ENCODE data around the gene WFIKKN1.

The WFIKKN1 gene

DNA sequence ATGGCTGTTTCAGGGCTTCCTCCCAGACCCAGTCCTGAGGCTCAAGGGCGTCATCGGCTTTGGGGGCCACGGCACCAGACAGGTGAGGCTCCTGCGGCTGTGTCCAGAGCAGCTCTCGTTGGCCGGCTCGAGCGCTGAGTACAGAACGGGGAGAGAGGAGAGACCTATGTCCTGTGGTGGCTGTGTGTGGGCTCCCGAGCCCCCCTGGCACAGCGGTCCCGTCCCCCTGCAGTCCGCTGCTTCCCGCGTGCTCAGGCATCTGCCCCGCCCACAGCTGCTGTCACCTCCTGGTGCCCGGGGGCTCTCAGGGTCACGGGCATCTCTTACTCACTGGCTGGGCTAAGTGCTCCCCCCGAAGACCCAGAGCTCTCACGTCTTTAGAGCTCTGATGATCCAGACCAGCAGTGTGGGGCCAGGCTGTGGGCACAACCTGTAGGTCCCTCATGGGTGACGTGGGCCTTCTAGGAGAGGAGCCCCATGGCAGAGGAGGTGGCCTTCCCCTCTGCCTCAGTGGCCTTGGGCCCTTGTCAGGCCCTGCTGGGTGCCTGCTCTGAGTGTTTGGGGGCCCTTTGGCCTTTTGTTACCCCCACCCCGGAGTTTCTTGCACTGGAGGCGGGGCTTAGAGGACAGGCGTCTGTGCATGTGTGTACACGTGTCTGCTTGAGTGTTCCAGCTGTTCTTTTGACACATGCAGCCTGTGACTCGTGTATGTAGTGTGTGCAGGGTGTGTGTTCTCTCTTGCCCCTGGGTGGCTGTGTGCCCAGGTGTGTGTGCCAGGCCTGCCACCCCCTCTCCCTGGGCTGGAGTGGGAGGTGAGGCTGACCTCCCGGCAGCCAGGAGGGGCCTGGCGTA lies 21.9 kb downstream of the WFIKKN1 start:
- DNase-seq = no peak

- no peak for DNase-seq
These were observed 23.2 kb downstream of the WFIKKN1 start for GRCh38 chr16:654034-654433.

GRCh38 chr16:657487-657886 lies 26.7 kb downstream of the WFIKKN1 start:
- DNase-seq = no peak

- DNase-seq = no peak
These were observed 28.1 kb downstream of the WFIKKN1 start for GRCh38 chr16:658679-659571.

DNA sequence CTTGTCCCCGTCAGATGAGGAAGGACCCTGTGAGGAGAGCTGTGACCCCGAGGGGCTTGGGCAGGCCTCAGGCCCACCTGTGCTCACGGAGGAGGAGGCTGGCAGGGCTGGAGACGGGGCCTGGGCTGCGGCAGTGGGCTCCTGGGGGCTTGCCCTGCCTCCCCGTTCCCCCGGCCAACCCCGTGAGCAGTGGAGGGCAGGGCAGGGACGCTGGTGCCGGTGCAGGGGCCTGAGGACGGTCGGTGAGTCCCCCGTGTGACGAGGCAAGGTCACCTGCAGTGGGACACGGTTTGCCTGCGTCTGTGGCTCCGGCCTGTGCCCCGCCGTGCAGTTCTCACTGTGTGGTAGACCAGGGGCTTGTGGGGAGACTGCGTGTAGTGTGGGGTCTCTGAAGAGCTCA lies 28.8 kb downstream of the WFIKKN1 start:
- no peak for DNase-seq

DNA sequence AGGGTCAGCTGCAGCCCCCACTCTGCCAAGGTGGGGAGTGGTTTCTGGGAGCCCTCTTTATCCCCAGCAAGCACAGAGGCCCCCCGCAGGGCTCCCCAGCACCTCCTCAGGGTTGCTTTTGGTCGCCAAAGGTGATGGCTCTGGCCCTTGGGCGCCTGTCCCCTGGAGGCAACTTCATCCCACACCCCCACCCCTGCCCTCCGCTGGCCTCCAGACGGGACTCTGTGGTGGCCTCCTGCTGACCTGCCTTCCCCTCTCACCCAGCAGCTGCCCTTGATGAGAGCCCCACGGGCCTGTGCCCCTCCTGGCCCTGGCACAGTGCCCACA lies 29.3 kb downstream of the WFIKKN1 start:
- DNase-seq = no peak

DNA sequence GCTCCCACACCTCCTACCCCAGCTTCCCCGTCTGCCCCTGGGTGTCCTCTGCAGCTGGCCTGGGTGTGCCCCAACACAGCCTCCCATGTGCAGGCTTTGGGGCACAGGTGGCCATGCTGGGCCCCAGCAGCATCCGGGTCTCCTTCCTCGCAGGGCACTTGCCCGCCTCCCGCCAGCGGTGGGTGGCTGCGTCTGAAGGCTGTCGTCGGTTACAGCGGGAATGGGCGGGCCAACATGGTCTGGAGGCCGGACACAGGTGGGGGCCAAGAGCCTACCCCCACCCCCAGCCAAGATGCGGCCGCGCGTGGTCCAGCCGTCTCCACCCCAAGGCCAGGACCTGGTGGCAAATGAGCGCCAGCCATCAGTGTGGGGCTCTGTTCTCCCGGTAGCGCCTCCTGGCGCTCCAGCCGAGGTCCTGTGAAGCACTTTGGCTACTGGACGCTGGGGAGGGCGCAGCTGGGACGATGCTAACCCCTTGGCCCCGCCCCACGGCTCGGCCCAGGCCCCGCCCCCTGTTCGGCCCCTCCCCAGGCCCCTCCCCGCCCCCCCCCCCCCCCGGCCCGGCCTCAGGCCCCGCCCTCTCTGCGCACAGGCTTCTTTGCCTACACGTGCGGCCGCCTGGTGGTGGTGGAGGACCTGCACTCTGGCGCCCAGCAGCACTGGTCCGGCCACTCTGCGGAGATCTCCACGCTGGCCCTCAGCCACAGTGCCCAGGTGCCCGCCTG lies 29.8 kb downstream of the WFIKKN1 start:
- peak; percentile 61 for DNase-seq

DNA sequence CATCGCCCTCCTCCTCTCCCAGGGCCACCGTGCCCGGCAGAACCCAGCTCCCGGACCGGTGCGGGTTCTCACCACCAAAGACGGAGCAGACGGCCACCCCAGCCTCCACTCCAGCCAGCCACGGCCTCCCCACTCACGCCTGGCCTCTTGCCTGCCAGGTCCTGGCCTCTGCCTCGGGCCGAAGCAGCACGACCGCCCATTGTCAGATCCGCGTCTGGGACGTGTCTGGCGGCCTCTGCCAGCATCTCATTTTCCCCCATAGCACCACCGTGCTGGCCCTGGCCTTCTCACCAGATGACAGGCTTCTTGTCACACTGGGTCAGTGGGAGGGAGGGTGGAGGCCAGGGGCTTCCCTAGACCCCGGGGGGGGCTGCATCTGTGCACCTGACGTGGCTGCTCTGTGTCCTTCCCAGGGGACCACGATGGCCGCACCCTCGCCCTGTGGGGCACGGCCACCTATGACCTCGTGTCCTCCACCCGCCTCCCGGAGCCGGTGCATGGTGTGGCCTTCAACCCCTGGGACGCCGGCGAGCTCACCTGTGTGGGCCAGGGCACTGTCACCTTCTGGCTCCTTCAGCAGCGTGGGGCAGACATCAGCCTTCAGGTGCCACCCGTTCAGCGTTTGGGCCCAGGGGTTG lies 30.5 kb downstream of the WFIKKN1 start:
- DNase-seq = peak; percentile 50

GRCh38 chr16:662095-662494 lies 31.3 kb downstream of the WFIKKN1 start:
- no peak for DNase-seq

DNA sequence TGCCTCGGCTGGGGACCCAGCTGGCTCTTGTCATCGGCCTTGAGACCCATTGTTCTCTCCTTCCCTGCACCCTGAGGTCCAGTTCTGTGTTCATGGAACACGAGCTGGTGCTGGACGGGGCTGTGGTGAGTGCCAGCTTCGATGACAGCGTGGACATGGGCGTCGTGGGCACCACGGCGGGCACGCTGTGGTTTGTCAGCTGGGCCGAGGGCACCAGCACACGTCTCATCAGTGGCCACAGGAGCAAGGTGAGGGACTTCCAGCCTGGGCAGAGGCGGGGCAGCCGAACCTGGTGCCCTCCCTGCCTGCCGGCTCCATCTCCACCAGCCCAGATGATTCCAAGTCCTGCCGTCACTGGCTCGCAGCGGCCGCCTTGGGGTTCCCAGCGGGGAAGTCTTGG lies 31.8 kb downstream of the WFIKKN1 start:
- no peak for DNase-seq

DNA sequence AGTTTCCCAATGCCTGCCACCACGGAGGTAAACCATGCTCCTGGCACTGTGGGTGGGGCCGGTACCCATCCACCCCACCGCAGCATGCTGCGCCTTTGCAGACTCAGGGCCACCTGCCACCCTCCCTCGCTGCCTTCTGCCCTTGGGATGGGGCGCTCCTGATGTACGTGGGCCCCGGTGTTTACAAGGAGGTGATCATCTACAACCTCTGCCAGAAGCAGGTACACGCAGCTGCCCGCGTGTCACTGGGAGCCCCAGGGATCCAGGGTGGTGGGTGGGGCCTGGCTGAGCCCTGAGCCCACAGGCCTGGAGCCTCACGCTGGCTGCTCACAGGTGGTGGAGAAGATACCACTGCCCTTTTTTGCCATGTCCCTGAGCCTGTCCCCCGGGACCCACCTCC lies 35.8 kb downstream of the WFIKKN1 start:
- no peak for DNase-seq

GRCh38 chr16:667113-667779 lies 36.5 kb downstream of the WFIKKN1 start:
- DNase-seq = no peak

- peak; percentile 74 for DNase-seq
These were observed 37.2 kb downstream of the WFIKKN1 start, which contains the start of gene RHOT2 for GRCh38 chr16:667780-668518. Gene RHOT2 (plus strand): TSS chr16:668132. CDS start chr16:668200, 68 bp downstream.

- no peak for DNase-seq
These were observed 37.9 kb downstream of the WFIKKN1 start for GRCh38 chr16:668519-669171.

- DNase-seq = no peak
These were observed 38.9 kb downstream of the WFIKKN1 start for GRCh38 chr16:669666-670065.

- DNase-seq = no peak
These were observed 39.9 kb downstream of the WFIKKN1 start for GRCh38 chr16:670485-671352.

DNA sequence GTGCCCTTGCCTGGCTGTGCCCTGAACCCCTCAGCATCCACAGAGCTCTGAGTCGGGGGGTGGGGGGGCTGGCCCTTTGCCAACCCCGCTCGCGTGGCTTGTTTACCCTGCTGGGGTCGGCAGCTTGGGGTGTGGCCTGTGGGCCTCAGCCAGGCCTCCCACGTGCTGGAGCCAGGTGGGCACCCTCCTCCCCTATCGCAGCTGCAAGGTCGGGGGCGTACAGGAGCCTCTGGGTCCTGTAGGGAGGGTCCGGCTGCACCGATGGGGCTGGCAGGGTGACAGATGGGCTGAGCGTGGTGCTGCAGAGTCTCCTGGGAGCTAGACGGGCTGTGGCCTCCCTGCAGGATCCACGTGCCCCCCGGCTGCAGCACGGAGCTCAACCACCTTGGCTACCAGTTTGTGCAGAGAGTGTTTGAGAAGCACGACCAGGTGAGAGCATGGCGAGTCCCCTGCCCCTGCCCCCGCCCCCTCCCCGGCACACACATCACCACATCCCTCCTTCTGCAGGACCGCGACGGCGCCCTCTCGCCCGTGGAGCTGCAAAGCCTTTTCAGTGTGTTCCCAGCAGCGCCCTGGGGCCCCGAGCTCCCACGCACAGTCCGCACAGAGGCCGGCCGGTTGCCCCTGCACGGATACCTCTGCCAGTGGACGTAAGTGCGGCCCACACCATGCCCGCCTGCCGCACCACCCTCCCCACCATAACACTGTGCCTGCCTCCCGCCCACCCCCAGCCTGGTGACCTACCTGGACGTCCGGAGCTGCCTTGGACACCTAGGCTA lies 40.8 kb downstream of the WFIKKN1 start:
- no peak for DNase-seq

- DNase-seq = no peak
These were observed 41.6 kb downstream of the WFIKKN1 start for GRCh38 chr16:672371-672770.

DNA sequence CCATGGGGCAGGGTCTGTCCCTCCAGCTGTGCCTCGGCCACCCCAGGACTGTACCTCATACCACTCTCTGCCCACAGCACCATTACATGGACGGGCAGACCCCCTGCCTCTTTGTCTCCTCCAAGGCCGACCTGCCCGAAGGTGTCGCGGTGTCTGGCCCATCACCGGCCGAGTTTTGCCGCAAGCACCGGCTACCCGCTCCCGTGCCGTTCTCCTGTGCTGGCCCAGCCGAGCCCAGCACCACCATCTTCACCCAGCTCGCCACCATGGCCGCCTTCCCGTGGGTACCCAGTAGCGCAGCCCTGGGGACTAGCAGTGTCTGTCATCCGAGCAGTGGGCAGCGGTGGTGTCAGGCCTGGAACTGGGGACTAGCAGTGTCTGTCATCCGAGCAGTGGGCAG lies 42.1 kb downstream of the WFIKKN1 start:
- DNase-seq = no peak
